Skeletal muscle cell (primary cell): ENCODE data around the gene FGFR4.
"Not testable (repeated sequence)": the region's sequence is repeated elsewhere in the genome, so short reads cannot be mapped to it uniquely, and the experiment has no call there.

ENCODE experiments used
- DNase-seq: peaks from one replicate; pipeline ENCODE4 v3.0.0-alpha.2; 2010; ENCODE audit warnings: low read depth
- H3K4me3 ChIP-seq: 2 replicates; pipeline ENCODE4 v1.5.1; 2011; ENCODE audit warnings: low read depth, mild to moderate bottlenecking, control low read depth, low read length, moderate library complexity

The FGFR4 gene

GRCh38 chr5:177086654-177087397 lies at the start of gene FGFR4:
FGFR4 (plus strand) TSS chr5:177086915; CDS start chr5:177089603, 2,688 bp downstream.
- peak within 1 kb of the TSS; percentile 53 for H3K4me3 ChIP-seq
- DNase-seq = no peak

- no peak for DNase-seq
- H3K4me3 ChIP-seq = no peak overlapping the region
Measured at GRCh38 chr5:177036921-177037320, 49.8 kb upstream of the FGFR4 start.

- H3K4me3 ChIP-seq = no peak overlapping the region
- DNase-seq = no peak
Measured at GRCh38 chr5:177040814-177041420, 45.8 kb upstream of the FGFR4 start.

DNA sequence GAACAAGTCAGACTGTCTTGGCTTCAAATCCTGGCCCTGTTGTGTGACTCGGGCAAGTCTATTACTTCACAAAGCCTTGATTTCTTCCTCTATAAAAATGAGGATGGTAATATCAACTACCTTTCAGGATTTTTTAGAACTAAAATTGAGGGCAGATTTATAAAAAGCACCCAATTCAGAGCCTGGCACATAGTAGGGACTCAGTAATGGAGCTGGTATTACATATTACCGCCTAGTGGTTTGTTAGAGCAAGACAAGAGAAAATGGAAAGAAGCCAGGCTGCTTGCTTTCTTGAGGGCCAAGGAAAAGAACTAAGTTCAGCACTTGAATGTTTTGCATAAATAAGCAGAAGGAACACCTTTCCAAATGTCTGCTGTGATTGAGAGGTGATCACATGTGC lies 44.8 kb upstream of the FGFR4 start:
- no peak overlapping the region for H3K4me3 ChIP-seq
- DNase-seq = no peak

DNA sequence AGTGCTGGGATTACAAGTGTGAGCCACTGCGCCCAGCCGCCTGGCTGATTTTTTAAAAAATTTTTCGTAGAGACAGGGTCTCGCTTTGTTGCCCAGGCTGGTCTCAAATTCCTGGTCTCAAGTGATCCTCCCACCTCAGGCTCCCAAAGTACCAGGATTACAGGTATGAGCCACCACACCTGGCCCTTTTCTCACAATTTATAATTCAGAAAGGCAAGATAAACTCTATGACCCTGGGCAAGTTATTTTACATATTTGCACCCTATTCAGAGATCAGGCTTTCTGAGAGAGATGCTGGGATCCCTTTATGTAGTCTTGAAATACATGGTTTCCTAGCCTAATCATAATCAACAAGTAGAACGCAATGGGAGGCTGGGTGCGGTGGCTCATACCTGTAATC lies 43.6 kb upstream of the FGFR4 start:
- H3K4me3 ChIP-seq = no peak overlapping the region

GRCh38 chr5:177043958-177044357 lies 42.8 kb upstream of the FGFR4 start:
- DNase-seq = no peak

More for the DNA sequence above, 43.6 kb upstream of the FGFR4 start:
- no peak for DNase-seq

GRCh38 chr5:177044641-177045040 lies 42.1 kb upstream of the FGFR4 start:
- H3K4me3 ChIP-seq = no peak overlapping the region
- no peak for DNase-seq

More at GRCh38 chr5:177043958-177044357, 42.8 kb upstream of the FGFR4 start:
- H3K4me3 ChIP-seq = no peak overlapping the region

DNA sequence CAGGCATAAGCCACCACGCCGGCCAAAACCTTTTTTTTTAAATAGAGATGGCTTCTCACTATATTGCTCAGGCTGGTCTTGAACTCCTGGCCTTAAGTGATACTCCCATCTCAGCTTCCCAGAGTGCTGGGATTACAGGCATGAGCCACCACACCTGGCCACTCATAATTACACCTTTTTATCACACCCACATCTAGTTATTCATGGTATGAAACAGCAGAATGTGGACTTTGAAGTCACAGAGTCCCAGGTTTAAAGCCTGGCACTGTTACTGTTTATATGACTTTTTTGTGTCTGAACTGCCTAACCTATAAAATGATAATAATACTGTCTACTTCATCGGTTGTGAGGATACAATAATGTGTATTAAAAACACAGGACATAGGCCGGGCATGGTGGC lies 41.1 kb upstream of the FGFR4 start:
- H3K4me3 ChIP-seq = no peak overlapping the region
- DNase-seq = no peak

DNA sequence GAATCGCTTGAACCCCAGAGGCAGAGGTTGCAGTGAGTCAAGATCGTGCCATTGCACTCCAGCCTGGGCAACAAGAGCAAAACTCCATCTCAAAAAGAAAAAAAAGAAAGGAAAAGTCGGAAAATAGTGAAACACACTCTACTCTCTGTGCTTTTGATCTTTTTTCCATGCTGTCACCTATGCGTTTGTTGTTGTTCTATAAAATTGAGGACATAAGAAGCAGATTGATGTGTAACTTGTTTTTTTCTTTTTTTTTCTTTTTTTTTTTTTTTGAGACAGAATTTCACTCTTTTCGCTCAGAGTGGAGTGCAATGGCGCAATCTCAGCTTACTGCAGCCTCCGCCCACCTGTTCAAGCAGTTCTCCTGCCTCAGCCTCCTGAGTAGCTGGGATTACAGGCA lies 38.2 kb upstream of the FGFR4 start:
- DNase-seq, H3K4me3 ChIP-seq: not testable (repeated sequence)

- no peak overlapping the region for H3K4me3 ChIP-seq
- no peak for DNase-seq
Measured at GRCh38 chr5:177049285-177049684, 37.4 kb upstream of the FGFR4 start.

- no peak overlapping the region for H3K4me3 ChIP-seq
- no peak for DNase-seq
Measured at GRCh38 chr5:177064500-177065277, 22.0 kb upstream of the FGFR4 start.

DNA sequence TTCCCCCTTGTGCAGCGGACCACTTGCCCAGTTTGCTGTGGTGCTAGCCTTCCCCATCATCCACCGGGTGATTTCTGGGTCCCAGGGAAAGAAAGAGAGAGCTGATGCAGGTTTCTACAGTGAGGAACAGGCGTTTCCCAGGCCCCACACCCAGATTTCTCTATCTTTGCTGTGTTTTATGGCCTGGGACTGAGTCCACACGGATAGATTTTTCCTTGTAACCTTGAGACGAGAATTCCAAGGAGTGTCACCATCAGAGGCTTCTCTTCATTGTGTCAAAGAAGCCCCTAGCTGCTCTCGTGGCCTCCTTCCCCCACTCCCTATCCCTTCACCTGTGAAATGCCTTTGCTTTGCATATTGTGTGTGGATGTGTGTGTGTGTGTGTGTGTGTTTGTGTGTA lies 21.2 kb upstream of the FGFR4 start:
- H3K4me3 ChIP-seq = no peak overlapping the region
- no peak for DNase-seq

- no peak for DNase-seq
- H3K4me3 ChIP-seq = no peak overlapping the region
Measured at GRCh38 chr5:177066224-177066623, 20.5 kb upstream of the FGFR4 start.

DNA sequence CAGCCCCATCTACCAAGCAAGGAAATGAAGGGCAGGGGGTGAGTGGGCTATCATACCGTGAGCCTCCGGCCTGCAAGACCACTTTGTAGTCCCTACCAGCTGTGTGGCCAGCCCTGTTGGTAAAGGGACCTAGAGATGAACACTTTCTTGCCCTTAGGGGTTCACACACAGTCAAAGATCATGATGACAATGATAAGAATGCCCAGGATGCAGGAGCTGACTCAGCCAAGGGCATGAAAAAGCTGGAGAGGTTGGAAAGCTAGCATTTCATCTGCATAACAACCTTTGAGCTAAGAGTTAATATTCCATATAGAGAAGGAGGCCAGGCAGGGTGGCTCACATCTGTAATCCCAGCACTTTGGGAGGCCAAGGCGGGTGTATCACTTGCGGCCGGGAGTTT lies 19.2 kb upstream of the FGFR4 start:
- DNase-seq = no peak
- no peak overlapping the region for H3K4me3 ChIP-seq

DNA sequence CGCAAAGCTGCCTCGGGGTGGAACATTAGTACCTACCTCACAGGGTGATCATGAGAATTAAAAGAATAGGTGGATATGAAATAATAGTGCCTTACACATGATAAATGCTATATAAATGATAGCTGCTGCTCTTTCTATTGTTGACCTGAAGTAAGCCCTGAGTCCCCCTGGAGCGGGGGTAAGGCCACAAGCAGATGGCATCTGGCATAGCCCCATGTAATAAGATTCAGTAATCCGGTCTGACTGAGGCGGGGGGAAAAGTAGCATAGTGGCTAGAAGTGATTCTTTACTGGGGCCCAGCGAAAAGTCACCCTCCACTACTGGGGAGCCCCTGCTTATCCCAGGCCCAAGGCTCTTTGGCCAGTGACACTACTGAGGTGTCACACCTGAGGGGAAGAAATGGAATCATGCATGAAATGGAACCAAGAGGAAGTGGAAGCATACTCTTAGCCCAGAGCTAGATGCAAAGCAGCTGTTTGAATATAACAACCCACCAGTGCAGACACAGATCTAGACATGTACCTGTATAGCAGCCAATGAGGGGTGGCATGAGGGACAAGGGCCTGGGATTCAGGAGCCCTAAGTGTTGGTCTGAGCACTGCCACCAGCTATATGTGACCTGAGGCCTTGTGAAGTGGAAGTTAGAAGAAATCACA lies 16.1 kb upstream of the FGFR4 start:
- no peak overlapping the region for H3K4me3 ChIP-seq
- DNase-seq = no peak

- peak; percentile 49 for DNase-seq
- no peak overlapping the region for H3K4me3 ChIP-seq
Measured at GRCh38 chr5:177071666-177072385, 14.9 kb upstream of the FGFR4 start.

DNA sequence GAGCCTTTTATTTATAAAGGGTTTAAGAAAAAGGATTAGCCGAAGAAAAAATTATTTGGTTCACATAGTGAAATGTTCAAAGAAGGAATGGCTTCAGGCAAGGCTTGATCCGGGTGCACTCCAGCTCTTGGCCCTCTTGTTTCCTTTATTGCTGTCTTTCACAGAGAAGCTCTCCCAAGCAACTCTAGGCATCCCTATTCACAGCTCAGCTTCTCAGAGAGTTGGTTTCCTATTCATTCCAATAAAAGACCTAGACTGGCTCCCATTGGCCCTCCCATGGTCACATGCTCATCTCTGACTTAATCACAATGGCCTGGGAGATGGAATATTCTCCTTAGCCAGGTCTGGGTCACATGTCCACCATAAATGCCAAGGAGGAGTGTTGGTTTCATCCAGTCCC lies 9.4 kb upstream of the FGFR4 start:
- H3K4me3 ChIP-seq = no peak overlapping the region
- DNase-seq = no peak

DNA sequence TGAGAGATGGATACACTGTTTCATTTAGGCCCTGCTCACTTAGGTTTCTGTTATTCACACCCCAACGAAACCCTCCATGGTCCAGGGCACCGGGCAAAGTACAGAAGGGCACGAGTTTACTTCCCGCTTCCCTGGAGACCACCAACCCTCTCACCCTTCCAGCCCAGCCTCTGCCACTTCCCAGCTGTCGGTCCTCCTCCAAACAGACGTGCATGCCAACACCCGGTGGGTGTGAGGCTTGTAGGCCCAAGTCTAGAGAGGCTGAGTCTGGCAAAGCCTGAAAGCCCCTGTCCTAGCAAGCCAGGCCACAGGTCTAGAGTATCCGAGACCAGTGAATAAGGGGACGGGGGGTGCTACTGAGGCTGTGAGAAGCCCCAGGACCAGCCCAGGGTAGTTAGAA lies 7.1 kb upstream of the FGFR4 start:
- no peak for DNase-seq

GRCh38 chr5:177080265-177080664 lies 6.5 kb upstream of the FGFR4 start:
- no peak overlapping the region for H3K4me3 ChIP-seq
- DNase-seq = no peak

More for the DNA sequence above, 7.1 kb upstream of the FGFR4 start:
- H3K4me3 ChIP-seq = no peak overlapping the region
